HEK293 (cell line): ENCODE data around the gene SH3BP2.

Source experiments
- CTCF ChIA-PET: fragments of 350-600 bp; formaldehyde crosslinking; extraction: SDS; loops from one replicate; lab custom pipeline; 2021; ENCODE audit warnings: antibody characterized with exemption; lab: Yijun Ruan, JAX
- POLR2A ChIA-PET: fragments of 300-600 bp; formaldehyde crosslinking; extraction: SDS; loops from one replicate; lab custom pipeline; 2020; ENCODE audit warnings: antibody characterized with exemption, inconsistent platforms; lab: Yijun Ruan, JAX
- H3K27ac ChIP-seq: fragments of 200-500 bp; sonication (Bioruptor generic); 2 replicates; pipeline ENCODE4 v1.5.1; 2014; ENCODE audit warnings: low read depth, low read length, control low read depth, inconsistent platforms; ENCODE audit errors: extremely low read depth
- H3K36me3 ChIP-seq, 2 experiments: fragments of 200-500 bp in 1 of 2; sonication (Bioruptor generic) in 1 of 2; 1 replicate in 1 of 2; 2 replicates in 1 of 2; pipeline ENCODE4 v1.5.1; 2014 to 2017; ENCODE audit warnings: inconsistent platforms in 2 of 2, low read length in 2 of 2; ENCODE audit not compliant: control insufficient read depth in 2 of 2, insufficient read depth in 1 of 2
- H3K4me1 ChIP-seq: fragments of 200-500 bp; sonication (Bioruptor generic); 2 replicates; pipeline ENCODE4 v1.5.1; 2014; ENCODE audit warnings: mild to moderate bottlenecking, low read length, inconsistent platforms; ENCODE audit not compliant: control insufficient read depth, insufficient read depth
- H3K4me3 ChIP-seq: 2 replicates; pipeline ENCODE4 v1.5.1; 2011; ENCODE audit warnings: low read depth, mild to moderate bottlenecking, control low read depth, low read length, moderate library complexity
- H3K9me3 ChIP-seq: fragments of 200-500 bp; sonication (Bioruptor generic); 2 replicates; pipeline ENCODE4 v1.5.1; 2014; ENCODE audit warnings: low read depth, low read length, inconsistent platforms; ENCODE audit not compliant: control insufficient read depth, insufficient read depth
- FEZF1 ChIP-seq: fragments of 450-650 bp; formaldehyde crosslinking; IDR thresholded peaks from 2 replicates; pipeline ENCODE4 v1.5.1; 2016; ENCODE audit warnings: missing biosample characterization, missing genetic modification characterization
- SALL2 ChIP-seq: fragments of 450-650 bp; formaldehyde crosslinking; IDR thresholded peaks from 2 replicates; pipeline ENCODE4 v1.5.0; 2017; ENCODE audit warnings: missing biosample characterization, mild to moderate bottlenecking, missing genetic modification characterization, borderline replicate concordance
- TCF7L2 ChIP-seq: IDR thresholded peaks from 2 replicates; pipeline ENCODE4 v1.6.1; 2011; ENCODE audit warnings: low read depth, mild to moderate bottlenecking, inconsistent platforms, low read length, moderate library complexity, borderline replicate concordance
- ZFHX2 ChIP-seq: fragments of 450-650 bp; formaldehyde crosslinking; conservative IDR thresholded peaks from 2 replicates; pipeline ENCODE4 v1.5.1; 2016; ENCODE audit warnings: missing biosample characterization, missing genetic modification characterization
- ZNF280D ChIP-seq: fragments of 450-650 bp; formaldehyde crosslinking; IDR thresholded peaks from 2 replicates; pipeline ENCODE4 v1.5.1; 2016; ENCODE audit warnings: missing biosample characterization, missing genetic modification characterization
- ZNF426 ChIP-seq: fragments of 450-650 bp; formaldehyde crosslinking; IDR thresholded peaks from 2 replicates; pipeline ENCODE4 v1.5.1; 2017; ENCODE audit warnings: missing biosample characterization, missing genetic modification characterization, mild to moderate bottlenecking, inconsistent platforms, moderate library complexity
- ZNF518A ChIP-seq: fragments of 450-650 bp; formaldehyde crosslinking; conservative IDR thresholded peaks from 2 replicates; pipeline ENCODE4 v1.5.1; 2016; ENCODE audit warnings: low read depth, missing biosample characterization, missing genetic modification characterization
- ZNF548 ChIP-seq: fragments of 450-650 bp; formaldehyde crosslinking; IDR thresholded peaks from 2 replicates; pipeline ENCODE4 v1.5.1; 2016; ENCODE audit warnings: missing biosample characterization, missing genetic modification characterization
- ZNF555 ChIP-seq: fragments of 450-650 bp; formaldehyde crosslinking; conservative IDR thresholded peaks from 2 replicates; pipeline ENCODE4 v1.5.1; 2017; ENCODE audit warnings: missing biosample characterization, mild to moderate bottlenecking, missing genetic modification characterization, inconsistent platforms
- ZNF558 ChIP-seq: fragments of 450-650 bp; formaldehyde crosslinking; IDR thresholded peaks from 2 replicates; pipeline ENCODE4 v1.5.1; 2016; ENCODE audit warnings: missing biosample characterization, missing genetic modification characterization
- ZNF580 ChIP-seq: fragments of 450-650 bp; formaldehyde crosslinking; IDR thresholded peaks from 2 replicates; pipeline ENCODE4 v1.5.1; 2016; ENCODE audit warnings: missing biosample characterization, missing genetic modification characterization
- ZNF621 ChIP-seq: fragments of 450-650 bp; formaldehyde crosslinking; IDR thresholded peaks from 2 replicates; pipeline ENCODE4 v1.5.1; 2017; ENCODE audit warnings: missing biosample characterization, missing genetic modification characterization
- ZNF670 ChIP-seq: fragments of 450-650 bp; formaldehyde crosslinking; IDR thresholded peaks from 2 replicates; pipeline ENCODE4 v1.5.1; 2016; ENCODE audit warnings: missing biosample characterization, missing genetic modification characterization, low read depth
- ZNF777 ChIP-seq: fragments of 450-650 bp; formaldehyde crosslinking; IDR thresholded peaks from 2 replicates; pipeline ENCODE4 v1.5.1; 2017; ENCODE audit warnings: missing biosample characterization, missing genetic modification characterization, borderline replicate concordance
- ZNF785 ChIP-seq: fragments of 450-650 bp; formaldehyde crosslinking; IDR thresholded peaks from 2 replicates; pipeline ENCODE4 v1.5.1; 2016; ENCODE audit warnings: missing biosample characterization, missing genetic modification characterization
- ZNF792 ChIP-seq: fragments of 450-650 bp; formaldehyde crosslinking; IDR thresholded peaks from 2 replicates; pipeline ENCODE4 v1.5.1; 2016; ENCODE audit warnings: missing biosample characterization, missing genetic modification characterization
- ZNF843 ChIP-seq: fragments of 450-650 bp; formaldehyde crosslinking; IDR thresholded peaks from 2 replicates; pipeline ENCODE4 v1.5.1; 2016; ENCODE audit warnings: missing biosample characterization, missing genetic modification characterization
- ZXDB ChIP-seq: fragments of 450-650 bp; formaldehyde crosslinking; IDR thresholded peaks from 2 replicates; pipeline ENCODE4 v1.5.1; 2016; ENCODE audit warnings: missing biosample characterization, missing genetic modification characterization
- TF ChIP-seq, protein P1 (sequence below): fragments of 450-650 bp; formaldehyde crosslinking; IDR thresholded peaks from 2 replicates; pipeline ENCODE4 v1.5.1; 2016; ENCODE audit warnings: missing biosample characterization, missing genetic modification characterization
- TF ChIP-seq, protein P2 (sequence below): fragments of 450-650 bp; formaldehyde crosslinking; IDR thresholded peaks from 2 replicates; pipeline ENCODE4 v1.5.1; 2017; ENCODE audit warnings: missing biosample characterization, missing genetic modification characterization

The SH3BP2 gene

DNA sequence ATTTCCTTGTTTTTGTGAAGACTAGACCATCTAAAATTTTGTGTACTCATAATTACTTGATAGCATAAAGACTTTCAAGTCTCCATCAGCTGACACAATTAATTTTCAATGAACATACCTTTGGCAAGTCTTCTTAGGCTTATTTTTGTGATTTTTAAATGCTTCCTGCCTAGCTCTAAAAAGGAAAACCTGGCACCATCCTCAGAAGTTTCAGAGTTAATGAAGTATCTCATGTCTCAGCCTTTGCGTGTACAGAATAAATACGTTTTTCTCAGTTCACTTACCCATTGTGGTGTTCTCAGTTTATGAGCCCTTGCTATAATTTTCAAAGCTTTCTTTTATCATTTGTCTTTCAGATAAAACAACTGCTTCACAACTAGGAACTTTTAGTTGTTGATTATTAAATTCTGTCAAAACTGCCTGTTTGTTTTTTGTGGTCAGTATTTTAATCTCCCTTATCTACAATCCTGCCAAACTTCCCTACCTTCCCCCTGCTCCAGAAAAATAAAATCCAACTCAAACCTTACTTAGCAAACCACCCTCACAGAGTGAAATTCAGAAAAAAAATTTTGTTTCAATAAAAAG is 72.4 kb downstream of the SH3BP2 start:
- Histone ChIP-seq H3K9me3 (no peaks in the 10 kb centered on the region), H3K36me3 (no peaks in the 10 kb centered on the region), H3K27ac (no peak overlapping the region; the same call in 1 of the 2 replicates), H3K4me1 (peaks cover 17% of the 10 kb centered on the region), H3K4me3 (no peak overlapping the region)
- TF ChIP-seq ZNF555 (tag by site-specific recombination), result no peak
- TF ChIP-seq ZNF777 (tag by site-specific recombination), result no peak
- TF ChIP-seq TCF7L2, result peak; percentile 48; the same call in 1 of the 2 replicates
- TF ChIP-seq, protein P1, sequence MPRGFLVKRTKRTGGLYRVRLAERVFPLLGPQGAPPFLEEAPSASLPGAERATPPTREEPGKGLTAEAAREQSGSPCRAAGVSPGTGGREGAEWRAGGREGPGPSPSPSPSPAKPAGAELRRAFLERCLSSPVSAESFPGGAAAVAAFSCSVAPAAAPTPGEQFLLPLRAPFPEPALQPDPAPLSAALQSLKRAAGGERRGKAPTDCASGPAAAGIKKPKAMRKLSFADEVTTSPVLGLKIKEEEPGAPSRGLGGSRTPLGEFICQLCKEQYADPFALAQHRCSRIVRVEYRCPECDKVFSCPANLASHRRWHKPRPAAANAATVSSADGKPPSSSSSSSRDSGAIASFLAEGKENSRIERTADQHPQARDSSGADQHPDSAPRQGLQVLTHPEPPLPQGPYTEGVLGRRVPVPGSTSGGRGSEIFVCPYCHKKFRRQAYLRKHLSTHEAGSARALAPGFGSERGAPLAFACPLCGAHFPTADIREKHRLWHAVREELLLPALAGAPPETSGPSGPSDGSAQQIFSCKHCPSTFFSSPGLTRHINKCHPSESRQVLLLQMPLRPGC (tag by site-specific recombination), result no peak
- TF ChIP-seq ZNF843 (tag by site-specific recombination), result peak; percentile 70
- TF ChIP-seq, protein P2, sequence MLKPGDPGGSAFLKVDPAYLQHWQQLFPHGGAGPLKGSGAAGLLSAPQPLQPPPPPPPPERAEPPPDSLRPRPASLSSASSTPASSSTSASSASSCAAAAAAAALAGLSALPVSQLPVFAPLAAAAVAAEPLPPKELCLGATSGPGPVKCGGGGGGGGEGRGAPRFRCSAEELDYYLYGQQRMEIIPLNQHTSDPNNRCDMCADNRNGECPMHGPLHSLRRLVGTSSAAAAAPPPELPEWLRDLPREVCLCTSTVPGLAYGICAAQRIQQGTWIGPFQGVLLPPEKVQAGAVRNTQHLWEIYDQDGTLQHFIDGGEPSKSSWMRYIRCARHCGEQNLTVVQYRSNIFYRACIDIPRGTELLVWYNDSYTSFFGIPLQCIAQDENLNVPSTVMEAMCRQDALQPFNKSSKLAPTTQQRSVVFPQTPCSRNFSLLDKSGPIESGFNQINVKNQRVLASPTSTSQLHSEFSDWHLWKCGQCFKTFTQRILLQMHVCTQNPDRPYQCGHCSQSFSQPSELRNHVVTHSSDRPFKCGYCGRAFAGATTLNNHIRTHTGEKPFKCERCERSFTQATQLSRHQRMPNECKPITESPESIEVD, result peak; percentile 94
- TF ChIP-seq ZNF670 (tag by site-specific recombination), result no peak
- TF ChIP-seq ZNF548 (tag by site-specific recombination), result no peak
- TF ChIP-seq FEZF1 (tag by site-specific recombination), result peak; percentile 67; the same call in 1 of the 2 replicates
- no peak for TF ChIP-seq ZNF558 (tag by site-specific recombination)
- no peak for TF ChIP-seq ZNF426 (tag by site-specific recombination)
- 0 out of 2 replicates have a peak, but pooled peaks have one; percentile 24 for TF ChIP-seq ZNF580 (tag by site-specific recombination)
- TF ChIP-seq ZNF621 (tag by site-specific recombination), result no peak
- no peak for TF ChIP-seq ZFHX2 (tag by site-specific recombination)
- TF ChIP-seq ZNF518A (tag by site-specific recombination), result no peak
- no peak for TF ChIP-seq ZNF785
- TF ChIP-seq ZXDB (tag by site-specific recombination), result peak; percentile 77
- TF ChIP-seq ZNF280D (tag by site-specific recombination), result no peak
- TF ChIP-seq SALL2 (tag by site-specific recombination), result no peak
- TF ChIP-seq ZNF792, result no peak
- CTCF ChIA-PET, result interaction anchor here (0.7 kb wide), 1 partner anchor 8 kb away, joined by 9 read pairs; no protein-coding TSS in a partner anchor
- POLR2A ChIA-PET, result no interaction called here
